Astrocyte (in vitro differentiated cells and primary cell): ENCODE measurements around the gene ZNF283. TPM values are rescaled to one million over a fixed set of nuclear protein-coding genes. Genes with fewer than 3 reads are reported as not detected.

Source experiments
- DNase-seq: peaks from one replicate; pipeline ENCODE4 v3.0.0-alpha.2; 2010; ENCODE audit warnings: low read depth
- FAIRE-seq: peaks from 2 replicates; lab custom pipeline; 2011; peaks lifted over from hg19 to GRCh38; lab: Jason Lieb, UNC
- H2AFZ ChIP-seq: 2 replicates; pipeline ENCODE4 v1.6.0; 2012; ENCODE audit warnings: low read depth, low read length, inconsistent platforms
- H3K27ac ChIP-seq: 2 replicates; pipeline ENCODE4 v1.5.1; 2011; ENCODE audit warnings: low read depth, low read length, inconsistent platforms
- H3K27me3 ChIP-seq: 2 replicates; pipeline ENCODE4 v1.6.0; 2011; ENCODE audit warnings: low read length, inconsistent platforms; ENCODE audit not compliant: insufficient read depth
- H3K36me3 ChIP-seq: 2 replicates; pipeline ENCODE4 v1.5.1; 2011; ENCODE audit warnings: low read length, inconsistent platforms; ENCODE audit not compliant: insufficient read depth
- H3K4me1 ChIP-seq: 2 replicates; pipeline ENCODE4 v1.5.1; 2011; ENCODE audit warnings: low read length, inconsistent platforms; ENCODE audit not compliant: insufficient read depth
- H3K4me2 ChIP-seq: 2 replicates; pipeline ENCODE4 v1.6.0; 2012; ENCODE audit warnings: low read length, inconsistent platforms
- H3K4me3 ChIP-seq: 2 replicates; pipeline ENCODE4 v1.5.1; 2011; ENCODE audit warnings: low read depth, mild to moderate bottlenecking, low read length, inconsistent platforms; ENCODE audit not compliant: insufficient read depth
- H3K79me2 ChIP-seq: 2 replicates; pipeline ENCODE4 v1.6.0; 2012; ENCODE audit warnings: mild to moderate bottlenecking, low read length, inconsistent platforms; ENCODE audit not compliant: insufficient read depth
- H3K9ac ChIP-seq: 2 replicates; pipeline ENCODE4 v1.6.0; 2012; ENCODE audit warnings: mild to moderate bottlenecking, low read length, inconsistent platforms
- H3K9me3 ChIP-seq: 2 replicates; pipeline ENCODE4 v1.5.1; 2012; ENCODE audit warnings: low read depth, mild to moderate bottlenecking, low read length, inconsistent platforms; ENCODE audit not compliant: insufficient read depth
- H4K20me1 ChIP-seq: 2 replicates; pipeline ENCODE4 v1.6.0; 2012; ENCODE audit warnings: low read length, inconsistent platforms; ENCODE audit not compliant: insufficient read depth
- H3K27ac Mint-ChIP-seq: one replicate; pipeline ENCODE4 v1.8.0; 2021; ENCODE audit warnings: mild to moderate bottlenecking, mixed read lengths; ENCODE audit not compliant: unreplicated experiment
- H3K27me3 Mint-ChIP-seq: one replicate; pipeline ENCODE4 v1.8.0; 2021; ENCODE audit warnings: low read depth, mixed read lengths; ENCODE audit not compliant: unreplicated experiment
- H3K36me3 Mint-ChIP-seq: one replicate; pipeline ENCODE4 v1.8.0; 2021; ENCODE audit warnings: low read depth, mixed read lengths; ENCODE audit not compliant: unreplicated experiment
- H3K4me1 Mint-ChIP-seq: one replicate; pipeline ENCODE4 v1.8.0; 2021; ENCODE audit warnings: low read depth, mixed read lengths; ENCODE audit not compliant: unreplicated experiment
- H3K4me3 Mint-ChIP-seq: one replicate; pipeline ENCODE4 v1.8.0; 2021; ENCODE audit warnings: mild to moderate bottlenecking, moderate library complexity, mixed read lengths; ENCODE audit not compliant: unreplicated experiment
- H3K9me3 Mint-ChIP-seq: one replicate; pipeline ENCODE4 v1.8.0; 2021; ENCODE audit warnings: mild to moderate bottlenecking, mixed read lengths; ENCODE audit not compliant: unreplicated experiment
- CTCF ChIP-seq: IDR thresholded peaks from 2 replicates; pipeline ENCODE4 v1.5.1; 2011; ENCODE audit warnings: low read depth, mild to moderate bottlenecking, inconsistent platforms, low read length, moderate library complexity; ENCODE audit not compliant: insufficient read depth
- EZH2 ChIP-seq: IDR thresholded peaks from 2 replicates; pipeline ENCODE4 v1.6.1; 2012; ENCODE audit warnings: mild to moderate bottlenecking, low read length, inconsistent platforms; ENCODE audit not compliant: insufficient read depth
- total RNA-seq: library from RNA; stranded (reverse); gene quantifications from 2 replicates; pipeline ENCODE4 v1.2.1, GENCODE V29; 2021

Gene ZNF283
- total RNA-seq, 1 donor from 2014 or later = 10.1 TPM

- peaks cover 42% of the 10 kb centered on the region for H3K36me3 ChIP-seq
- H3K4me3 Mint-ChIP-seq = no peak overlapping the region
- no peak overlapping the region for H3K4me3 ChIP-seq
Observed at GRCh38 chr19:43847246-43847645, 20.1 kb downstream of the ZNF283 start.

GRCh38 chr19:43847884-43848283, 20.8 kb downstream of the ZNF283 start:
- no peak overlapping the region for H3K4me3 Mint-ChIP-seq
- Histone ChIP-seq H3K36me3 (peaks cover 39% of the 10 kb centered on the region), H4K20me1 (no peaks in the 10 kb centered on the region), H3K4me1 (no peaks in the 10 kb centered on the region), H3K4me2 (no peak overlapping the region), H3K4me3 (no peak overlapping the region), H3K79me2 (no peaks in the 10 kb centered on the region), H2AFZ (no peak overlapping the region), H3K27ac (no peak overlapping the region), H3K9me3 (peaks cover 52% of the 10 kb centered on the region), H3K27me3 (no peaks in the 10 kb centered on the region), H3K9ac (no peak overlapping the region)
- H3K9me3 Mint-ChIP-seq = peaks cover 71% of the 10 kb centered on the region
- FAIRE-seq (peak; percentile 29), DNase-seq (no peak)
- no peaks in the 10 kb centered on the region for H3K27me3 Mint-ChIP-seq
- no peaks in the 10 kb centered on the region for H3K4me1 Mint-ChIP-seq
- peaks cover 68% of the 10 kb centered on the region for H3K36me3 Mint-ChIP-seq
- no peak overlapping the region for H3K27ac Mint-ChIP-seq
- TF ChIP-seq EZH2 = no peak
- no peak for TF ChIP-seq CTCF

More at GRCh38 chr19:43847246-43847645, 20.1 kb downstream of the ZNF283 start:
- no peaks in the 10 kb centered on the region for H4K20me1 ChIP-seq
- H3K27me3 ChIP-seq = no peaks in the 10 kb centered on the region
- no peaks in the 10 kb centered on the region for H3K27me3 Mint-ChIP-seq
- H3K4me1 Mint-ChIP-seq = no peaks in the 10 kb centered on the region
- H2AFZ ChIP-seq = no peak overlapping the region
- H3K9me3 ChIP-seq = peaks cover 56% of the 10 kb centered on the region
- no peak overlapping the region for H3K27ac ChIP-seq
- peaks cover 67% of the 10 kb centered on the region for H3K36me3 Mint-ChIP-seq
- no peak overlapping the region for H3K4me2 ChIP-seq
- no peaks in the 10 kb centered on the region for H3K79me2 ChIP-seq
- no peaks in the 10 kb centered on the region for H3K4me1 ChIP-seq
- peaks cover 68% of the 10 kb centered on the region for H3K9me3 Mint-ChIP-seq
- FAIRE-seq (no peak), DNase-seq (no peak)
- H3K27ac Mint-ChIP-seq = no peak overlapping the region
- H3K9ac ChIP-seq = no peak overlapping the region
- TF ChIP-seq CTCF (no peak), EZH2 (no peak)

GRCh38 chr19:43848821-43849220, 21.7 kb downstream of the ZNF283 start:
- H3K4me1 Mint-ChIP-seq = no peaks in the 10 kb centered on the region
- DNase-seq (no peak), FAIRE-seq (no peak)
- no peak overlapping the region for H3K27ac Mint-ChIP-seq
- Histone ChIP-seq H3K9ac (no peak overlapping the region), H3K9me3 (peaks cover 50% of the 10 kb centered on the region), H4K20me1 (no peaks in the 10 kb centered on the region), H2AFZ (no peak overlapping the region), H3K27ac (no peak overlapping the region), H3K27me3 (no peaks in the 10 kb centered on the region), H3K36me3 (peaks cover 36% of the 10 kb centered on the region), H3K79me2 (no peaks in the 10 kb centered on the region), H3K4me3 (no peak overlapping the region), H3K4me1 (no peaks in the 10 kb centered on the region), H3K4me2 (no peak overlapping the region)
- TF ChIP-seq EZH2 (no peak), CTCF (no peak)
- peaks cover 66% of the 10 kb centered on the region for H3K36me3 Mint-ChIP-seq
- H3K9me3 Mint-ChIP-seq = peaks cover 71% of the 10 kb centered on the region
- no peak overlapping the region for H3K4me3 Mint-ChIP-seq
- H3K27me3 Mint-ChIP-seq = no peaks in the 10 kb centered on the region
